ENCODE data around the gene SND1.
"Not testable (repeated sequence)": the region's sequence is repeated elsewhere in the genome, so short reads cannot be mapped to it uniquely, and the experiment has no call there.

Gene SND1

GRCh38 chr7:127674361-127674760, 22.4 kb downstream of the SND1 start:
- ATAC-seq: peak; percentile 50; the same call in 2 of the 3 replicates
- TF ChIP-seq CSRNP3 (CRISPR knock-in tag; IDR thresholded peaks at IDR 0.05): no peak
- no peak for TF ChIP-seq POU6F1 (CRISPR knock-in tag; IDR thresholded peaks at IDR 0.05; ENCODE audit: borderline replicate concordance, low read depth)
- TF ChIP-seq PATZ1 (CRISPR knock-in tag; IDR thresholded peaks at IDR 0.05; ENCODE audit: borderline replicate concordance): no peak
- TF ChIP-seq ZFP3 (CRISPR knock-in tag; IDR thresholded peaks at IDR 0.05): no peak
- TF ChIP-seq ZNF565 (CRISPR knock-in tag; conservative IDR thresholded peaks at IDR 0.05; ENCODE audit: low read depth): no peak
- TF ChIP-seq ESRRG (CRISPR knock-in tag; IDR thresholded peaks at IDR 0.05): no peak
- no peak for TF ChIP-seq CSDC2 (CRISPR knock-in tag; IDR thresholded peaks at IDR 0.05)

GRCh38 chr7:127674923-127675322, 22.9 kb downstream of the SND1 start:
- ATAC-seq: not testable (repeated sequence)

GRCh38 chr7:127675721-127676120, 23.7 kb downstream of the SND1 start:
- no peak for ATAC-seq
- TF ChIP-seq ZFP30 (CRISPR knock-in tag; IDR thresholded peaks at IDR 0.05) (no peak), CSRNP3 (CRISPR knock-in tag; IDR thresholded peaks at IDR 0.05) (no peak), ISL1 (CRISPR knock-in tag; IDR thresholded peaks at IDR 0.05) (no peak), BACH2 (CRISPR knock-in tag; IDR thresholded peaks at IDR 0.05; ENCODE audit: borderline replicate concordance) (no peak), ZNF8 (CRISPR knock-in tag; IDR thresholded peaks at IDR 0.05) (no peak), TOX (CRISPR knock-in tag; IDR thresholded peaks at IDR 0.05; ENCODE audit: borderline replicate concordance) (no peak), ZC3H10 (CRISPR knock-in tag; IDR thresholded peaks at IDR 0.05) (no peak), ZNF70 (CRISPR knock-in tag; IDR thresholded peaks at IDR 0.05) (no peak), TCF4 (CRISPR knock-in tag; IDR thresholded peaks at IDR 0.05; ENCODE audit: borderline replicate concordance) (no peak), SNAI2 (CRISPR knock-in tag; IDR thresholded peaks at IDR 0.05) (no peak), ZFP3 (CRISPR knock-in tag; IDR thresholded peaks at IDR 0.05) (no peak), ARNTL (CRISPR knock-in tag; IDR thresholded peaks at IDR 0.05; ENCODE audit: borderline replicate concordance, low read depth) (no peak)

GRCh38 chr7:127677433-127678230, 25.6 kb downstream of the SND1 start:
- ATAC-seq: no peak
- TF ChIP-seq OSR1 (CRISPR knock-in tag; IDR thresholded peaks at IDR 0.05) (no peak), TSHZ2 (CRISPR knock-in tag; IDR thresholded peaks at IDR 0.05) (no peak), CREB5 (CRISPR knock-in tag; IDR thresholded peaks at IDR 0.05; ENCODE audit: low read depth) (no peak), SNAI2 (CRISPR knock-in tag; IDR thresholded peaks at IDR 0.05) (no peak), ISL1 (CRISPR knock-in tag; IDR thresholded peaks at IDR 0.05) (no peak)
